Measurements from ENCODE around the gene FMO5. TPM values are rescaled to one million over a fixed set of nuclear protein-coding genes. Genes with fewer than 3 reads are reported as not detected.
"Not testable (repeated sequence)": the region's sequence is repeated elsewhere in the genome, so short reads cannot be mapped to it uniquely, and the experiment has no call there.

FMO5 gene
- total RNA-seq, 1 donor from 2014 or later: 1.2 TPM

GRCh38 chr1:147240131-147240721, 15.1 kb upstream of the FMO5 start:
- DNase-seq (ENCODE audit: extremely low read depth, low read depth, low spot score): not testable (repeated sequence)

- DNase-seq (ENCODE audit: extremely low read depth, low read depth, low spot score): no peak
Measured at GRCh38 chr1:147238925-147239820, 14.0 kb upstream of the FMO5 start.

GRCh38 chr1:147238053-147238902, 13.1 kb upstream of the FMO5 start:
- DNase-seq (ENCODE audit: extremely low read depth, low read depth, low spot score): no peak

- no peak for DNase-seq (ENCODE audit: extremely low read depth, low read depth, low spot score)
Measured at GRCh38 chr1:147236959-147237791, 12.0 kb upstream of the FMO5 start.

- no peak for DNase-seq (ENCODE audit: extremely low read depth, low read depth, low spot score)
Measured at GRCh38 chr1:147236448-147236847, 11.3 kb upstream of the FMO5 start.

GRCh38 chr1:147235822-147236221, 10.7 kb upstream of the FMO5 start:
- DNase-seq (ENCODE audit: extremely low read depth, low read depth, low spot score): no peak

GRCh38 chr1:147233903-147234302, 8.8 kb upstream of the FMO5 start:
- DNase-seq (ENCODE audit: extremely low read depth, low read depth, low spot score): not testable (repeated sequence)

- DNase-seq (ENCODE audit: extremely low read depth, low read depth, low spot score): not testable (repeated sequence)
Measured at GRCh38 chr1:147231032-147231431, 5.9 kb upstream of the FMO5 start.

- DNase-seq (ENCODE audit: extremely low read depth, low read depth, low spot score): no peak
Measured at GRCh38 chr1:147223740-147224615, 1.2 kb downstream of the FMO5 start.

GRCh38 chr1:147218606-147219005, 6.5 kb downstream of the FMO5 start:
- DNase-seq (ENCODE audit: extremely low read depth, low read depth, low spot score): no peak

GRCh38 chr1:147217141-147217540, 8.0 kb downstream of the FMO5 start:
- DNase-seq (ENCODE audit: extremely low read depth, low read depth, low spot score): no peak

- DNase-seq (ENCODE audit: extremely low read depth, low read depth, low spot score): no peak
Measured at GRCh38 chr1:147216124-147216523, 9.0 kb downstream of the FMO5 start.

GRCh38 chr1:147215540-147215916, 9.6 kb downstream of the FMO5 start:
- no peak for DNase-seq (ENCODE audit: extremely low read depth, low read depth, low spot score)

GRCh38 chr1:147214842-147215539, 10.1 kb downstream of the FMO5 start:
- DNase-seq (ENCODE audit: extremely low read depth, low read depth, low spot score): no peak

GRCh38 chr1:147214325-147214724, 10.8 kb downstream of the FMO5 start:
- DNase-seq (ENCODE audit: extremely low read depth, low read depth, low spot score): no peak

GRCh38 chr1:147213271-147213670, 11.9 kb downstream of the FMO5 start:
- no peak for DNase-seq (ENCODE audit: extremely low read depth, low read depth, low spot score)

GRCh38 chr1:147211577-147211976, 13.6 kb downstream of the FMO5 start:
- no peak for DNase-seq (ENCODE audit: extremely low read depth, low read depth, low spot score)

GRCh38 chr1:147210987-147211386, 14.2 kb downstream of the FMO5 start:
- DNase-seq (ENCODE audit: extremely low read depth, low read depth, low spot score): no peak

Measured in glomerular endothelial cell (primary cell).